ENCODE data around the gene SELENOV.

The SELENOV gene

GRCh38 chr19:39517432-39517831 lies 2.5 kb downstream of the SELENOV start:
- H3K4me3 ChIP-seq (replicated peaks in 1 of 2; ENCODE audit: low read depth in 2 of 2, low read length in 2 of 2), result no peak overlapping the region
- no peak for DNase-seq (ENCODE audit: low read depth in 2 of 2)
- TF ChIP-seq CTCF (IDR thresholded peaks at IDR 0.05; ENCODE audit: low read depth, low read length), result no peak

- TF ChIP-seq CTCF (IDR thresholded peaks at IDR 0.05; ENCODE audit: low read depth, low read length), result no peak
- no peak for DNase-seq (ENCODE audit: low read depth in 2 of 2)
These were observed 3.5 kb downstream of the SELENOV start for GRCh38 chr19:39518458-39518857.

GRCh38 chr19:39518975-39519374 lies 4.0 kb downstream of the SELENOV start:
- no peak overlapping the region for H3K4me3 ChIP-seq (replicated peaks in 1 of 2; ENCODE audit: low read depth in 2 of 2, low read length in 2 of 2)
- no peak for TF ChIP-seq CTCF (IDR thresholded peaks at IDR 0.05; ENCODE audit: low read depth, low read length)
- no peak for DNase-seq (ENCODE audit: low read depth in 2 of 2)

More at GRCh38 chr19:39518458-39518857, 3.5 kb downstream of the SELENOV start:
- no peak overlapping the region for H3K4me3 ChIP-seq (replicated peaks in 1 of 2; ENCODE audit: low read depth in 2 of 2, low read length in 2 of 2)

- no peak overlapping the region for H3K4me3 ChIP-seq (replicated peaks in 1 of 2; ENCODE audit: low read depth in 2 of 2, low read length in 2 of 2)
- no peak for DNase-seq (ENCODE audit: low read depth in 2 of 2)
- no peak for TF ChIP-seq CTCF (IDR thresholded peaks at IDR 0.05; ENCODE audit: low read depth, low read length)
These were observed 5.9 kb downstream of the SELENOV start for GRCh38 chr19:39520541-39521484.

- TF ChIP-seq CTCF (IDR thresholded peaks at IDR 0.05; ENCODE audit: low read depth, low read length), result no peak
- no peak overlapping the region for H3K4me3 ChIP-seq (replicated peaks in 1 of 2; ENCODE audit: low read depth in 2 of 2, low read length in 2 of 2)
- no peak for DNase-seq (ENCODE audit: low read depth in 2 of 2)
These were observed 9.6 kb downstream of the SELENOV start for GRCh38 chr19:39524495-39524894.

GRCh38 chr19:39525205-39525604 lies 10.3 kb downstream of the SELENOV start:
- no peak for DNase-seq (ENCODE audit: low read depth in 2 of 2)
- no peak overlapping the region for H3K4me3 ChIP-seq (replicated peaks in 1 of 2; ENCODE audit: low read depth in 2 of 2, low read length in 2 of 2)
- TF ChIP-seq CTCF (IDR thresholded peaks at IDR 0.05; ENCODE audit: low read depth, low read length), result no peak

Measured in cardiac fibroblast (primary cell).